ENCODE measurements around the gene LNPK.

GRCh38 chr2:175935289-175936181 lies 66.5 kb downstream of the LNPK start:
- TF ChIP-seq, protein P1, sequence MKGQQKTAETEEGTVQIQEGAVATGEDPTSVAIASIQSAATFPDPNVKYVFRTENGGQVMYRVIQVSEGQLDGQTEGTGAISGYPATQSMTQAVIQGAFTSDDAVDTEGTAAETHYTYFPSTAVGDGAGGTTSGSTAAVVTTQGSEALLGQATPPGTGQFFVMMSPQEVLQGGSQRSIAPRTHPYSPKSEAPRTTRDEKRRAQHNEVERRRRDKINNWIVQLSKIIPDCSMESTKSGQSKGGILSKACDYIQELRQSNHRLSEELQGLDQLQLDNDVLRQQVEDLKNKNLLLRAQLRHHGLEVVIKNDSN (IDR thresholded peaks at IDR 0.05): no peak
- TF ChIP-seq EP300 (IDR thresholded peaks at IDR 0.05; ENCODE audit: borderline replicate concordance) (no peak), RAD21 (IDR thresholded peaks at IDR 0.05; ENCODE audit: low read depth) (no peak), TAF1 (IDR thresholded peaks at IDR 0.05; ENCODE audit: low read depth) (no peak), FOXM1 (IDR thresholded peaks at IDR 0.05; ENCODE audit: borderline replicate concordance, low read depth) (no peak), MAX (IDR thresholded peaks at IDR 0.05) (no peak), EGR1 (IDR thresholded peaks at IDR 0.05) (no peak)
- TF ChIP-seq, protein P2, sequence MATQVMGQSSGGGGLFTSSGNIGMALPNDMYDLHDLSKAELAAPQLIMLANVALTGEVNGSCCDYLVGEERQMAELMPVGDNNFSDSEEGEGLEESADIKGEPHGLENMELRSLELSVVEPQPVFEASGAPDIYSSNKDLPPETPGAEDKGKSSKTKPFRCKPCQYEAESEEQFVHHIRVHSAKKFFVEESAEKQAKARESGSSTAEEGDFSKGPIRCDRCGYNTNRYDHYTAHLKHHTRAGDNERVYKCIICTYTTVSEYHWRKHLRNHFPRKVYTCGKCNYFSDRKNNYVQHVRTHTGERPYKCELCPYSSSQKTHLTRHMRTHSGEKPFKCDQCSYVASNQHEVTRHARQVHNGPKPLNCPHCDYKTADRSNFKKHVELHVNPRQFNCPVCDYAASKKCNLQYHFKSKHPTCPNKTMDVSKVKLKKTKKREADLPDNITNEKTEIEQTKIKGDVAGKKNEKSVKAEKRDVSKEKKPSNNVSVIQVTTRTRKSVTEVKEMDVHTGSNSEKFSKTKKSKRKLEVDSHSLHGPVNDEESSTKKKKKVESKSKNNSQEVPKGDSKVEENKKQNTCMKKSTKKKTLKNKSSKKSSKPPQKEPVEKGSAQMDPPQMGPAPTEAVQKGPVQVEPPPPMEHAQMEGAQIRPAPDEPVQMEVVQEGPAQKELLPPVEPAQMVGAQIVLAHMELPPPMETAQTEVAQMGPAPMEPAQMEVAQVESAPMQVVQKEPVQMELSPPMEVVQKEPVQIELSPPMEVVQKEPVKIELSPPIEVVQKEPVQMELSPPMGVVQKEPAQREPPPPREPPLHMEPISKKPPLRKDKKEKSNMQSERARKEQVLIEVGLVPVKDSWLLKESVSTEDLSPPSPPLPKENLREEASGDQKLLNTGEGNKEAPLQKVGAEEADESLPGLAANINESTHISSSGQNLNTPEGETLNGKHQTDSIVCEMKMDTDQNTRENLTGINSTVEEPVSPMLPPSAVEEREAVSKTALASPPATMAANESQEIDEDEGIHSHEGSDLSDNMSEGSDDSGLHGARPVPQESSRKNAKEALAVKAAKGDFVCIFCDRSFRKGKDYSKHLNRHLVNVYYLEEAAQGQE (IDR thresholded peaks at IDR 0.05; ENCODE audit: low read depth): no peak
